ENCODE results near the gene MINDY3. TPM values are rescaled to one million over a fixed set of nuclear protein-coding genes. Genes with fewer than 3 reads are reported as not detected.
"Not testable (repeated sequence)": the region's sequence is repeated elsewhere in the genome, so short reads cannot be mapped to it uniquely, and the experiment has no call there.

MINDY3 gene
- total and polyA plus RNA-seq, 7 experiments from 2014 or later = 3.6 to 43.8 (median 29.1) TPM

DNA sequence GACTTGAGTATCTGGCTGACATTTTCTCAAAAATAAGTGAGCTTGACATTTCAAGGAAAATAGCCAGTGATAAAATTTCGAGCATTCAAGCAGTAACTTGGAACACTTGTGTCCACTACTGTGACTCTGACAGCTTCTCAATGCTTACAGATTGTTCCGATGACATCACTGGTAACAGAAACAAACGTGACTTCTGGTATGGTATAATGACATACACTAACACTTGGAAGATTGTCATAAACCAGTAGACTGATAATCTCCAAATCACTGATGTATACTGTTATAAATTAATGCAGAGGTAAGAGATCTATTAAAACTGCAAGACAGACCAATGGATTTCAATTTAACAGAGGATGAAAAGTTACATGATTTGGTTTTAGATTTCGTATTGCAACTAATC is 6.5 kb downstream of the MINDY3 start:
- ATAC-seq = no peak
- intact Hi-C loops (cut with micrococcal nuclease) = no loop called here
- no peaks in the 10 kb centered on the region for H3K27me3 ChIP-seq (ENCODE audit: control insufficient read depth in 2 of 2, insufficient read depth in 2 of 2, low read length in 2 of 2)
- peaks cover 0 to 4% (median 0%) of the 10 kb centered on the region in 3 experiments for H3K36me3 ChIP-seq (ENCODE audit: control insufficient read depth in 2 of 3, insufficient read depth in 3 of 3, low read length in 3 of 3)
- no peak overlapping the region for H3K27ac ChIP-seq (ENCODE audit: low read depth, low read length)
- POLR2A ChIA-PET = no interaction called here
- CTCF ChIA-PET = no interaction called here
- H3K9me3 ChIP-seq (ENCODE audit: control insufficient read depth in 2 of 3, low read length in 3 of 3) = peaks cover 0 to 7% (median 4%) of the 10 kb centered on the region in 3 experiments
- Mint-ChIP-seq H3K4me3 (peak overlapping the region in 1 of 10 donors; percentile 15), H3K27me3 (no peaks in the 10 kb centered on the region), H3K36me3 (peaks cover 22 to 65% (median 62%) of the 10 kb centered on the region in 5 donors), H3K4me1 (peaks cover 29 to 93% (median 85%) of the 10 kb centered on the region in 7 donors), H3K27ac (no peak overlapping the region), H3K9me3 (peaks cover 15 to 32% (median 20%) of the 10 kb centered on the region in 11 donors)
- H3K4me3 ChIP-seq (ENCODE audit: low read length) = no peak overlapping the region
- peaks cover under 1 to 8% of the 10 kb centered on the region in 2 donors for H3K4me1 ChIP-seq (ENCODE audit: control insufficient read depth in 2 of 2, insufficient read depth in 2 of 2, low read length in 2 of 2)
- no peak for DNase-seq

DNA sequence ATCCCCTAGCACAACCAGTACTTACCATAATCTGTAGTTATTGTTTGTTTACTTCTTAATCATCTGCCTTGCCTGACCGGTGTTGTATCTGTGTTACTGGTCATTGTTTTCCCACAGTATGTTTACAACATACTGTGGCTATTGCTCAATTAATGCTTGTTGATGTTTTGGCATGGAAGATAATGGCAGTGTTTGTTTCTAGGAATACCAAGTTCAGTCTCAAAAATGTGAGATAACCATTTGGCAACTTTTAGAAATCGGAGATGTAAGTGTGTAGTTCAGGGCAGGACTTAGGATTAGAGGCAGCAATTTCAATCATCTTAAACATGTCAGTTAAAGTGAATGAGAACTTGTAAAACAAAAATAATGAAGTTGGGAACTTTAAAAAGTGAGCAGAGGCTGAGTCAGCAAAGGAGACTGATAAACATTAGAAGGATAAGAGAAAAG is 8.2 kb downstream of the MINDY3 start:
- H3K4me3 Mint-ChIP-seq = no peak overlapping the region
- CTCF ChIA-PET = interaction anchor here (0.5 kb wide), 1 partner anchor 112 kb away, joined by 3 read pairs; no protein-coding TSS in a partner anchor
- peaks cover 0 to 7% (median 4%) of the 10 kb centered on the region in 3 experiments for H3K9me3 ChIP-seq (ENCODE audit: control insufficient read depth in 2 of 3, low read length in 3 of 3)

GRCh38 chr10:15850337-15850978 is 9.8 kb downstream of the MINDY3 start:
- H3K4me1 ChIP-seq (ENCODE audit: control insufficient read depth in 2 of 2, insufficient read depth in 2 of 2, low read length in 2 of 2); H3K27ac ChIP-seq (ENCODE audit: low read depth, low read length); H3K36me3 ChIP-seq (ENCODE audit: control insufficient read depth in 2 of 3, insufficient read depth in 3 of 3, low read length in 3 of 3); ATAC-seq; H3K27ac Mint-ChIP-seq; POLR2A ChIA-PET; intact Hi-C loops (cut with micrococcal nuclease); DNase-seq; CTCF ChIA-PET; H3K9me3 ChIP-seq (ENCODE audit: control insufficient read depth in 2 of 3, low read length in 3 of 3); H3K4me3 ChIP-seq (ENCODE audit: low read length); H3K27me3 Mint-ChIP-seq; H3K27me3 ChIP-seq (ENCODE audit: control insufficient read depth in 2 of 2, insufficient read depth in 2 of 2, low read length in 2 of 2): not testable (repeated sequence)
- H3K36me3 Mint-ChIP-seq = peaks cover 22 to 71% (median 58%) of the 10 kb centered on the region in 5 donors
- peaks cover 9 to 76% (median 64%) of the 10 kb centered on the region in 7 donors for H3K4me1 Mint-ChIP-seq
- peaks cover 15 to 32% (median 20%) of the 10 kb centered on the region in 11 donors for H3K9me3 Mint-ChIP-seq
- H3K4me3 Mint-ChIP-seq = peak overlapping the region in 2 of 10 donors; percentile 11 to 12

More for the DNA sequence above, 8.2 kb downstream of the MINDY3 start:
- Mint-ChIP-seq H3K27me3 (no peaks in the 10 kb centered on the region), H3K27ac (no peak overlapping the region), H3K9me3 (peaks cover 15 to 32% (median 20%) of the 10 kb centered on the region in 11 donors), H3K4me1 (peaks cover 16 to 84% (median 72%) of the 10 kb centered on the region in 7 donors), H3K36me3 (peaks cover 22 to 72% (median 62%) of the 10 kb centered on the region in 5 donors)
- intact Hi-C loops (cut with micrococcal nuclease) = no loop called here
- H3K27ac ChIP-seq (ENCODE audit: low read depth, low read length) = no peak overlapping the region
- H3K27me3 ChIP-seq (ENCODE audit: control insufficient read depth in 2 of 2, insufficient read depth in 2 of 2, low read length in 2 of 2) = no peaks in the 10 kb centered on the region
- H3K4me3 ChIP-seq (ENCODE audit: low read length) = no peak overlapping the region
- no peaks in the 10 kb centered on the region for H3K4me1 ChIP-seq (ENCODE audit: control insufficient read depth in 2 of 2, insufficient read depth in 2 of 2, low read length in 2 of 2)
- ATAC-seq (no peak), DNase-seq (no peak)
- H3K36me3 ChIP-seq (ENCODE audit: control insufficient read depth in 2 of 3, insufficient read depth in 3 of 3, low read length in 3 of 3) = peaks cover 0 to 7% (median 0%) of the 10 kb centered on the region in 3 experiments
- POLR2A ChIA-PET = no interaction called here

- peaks cover 15 to 32% (median 20%) of the 10 kb centered on the region in 11 donors for H3K9me3 Mint-ChIP-seq
- H3K27ac Mint-ChIP-seq = no peak overlapping the region
- ChIA-PET CTCF (no interaction called here), POLR2A (no interaction called here)
- H3K4me1 Mint-ChIP-seq = peaks cover 7 to 73% (median 54%) of the 10 kb centered on the region in 7 donors
- no peaks in the 10 kb centered on the region for H3K4me1 ChIP-seq (ENCODE audit: control insufficient read depth in 2 of 2, insufficient read depth in 2 of 2, low read length in 2 of 2)
- DNase-seq = no peak
- no peaks in the 10 kb centered on the region for H3K27me3 ChIP-seq (ENCODE audit: control insufficient read depth in 2 of 2, insufficient read depth in 2 of 2, low read length in 2 of 2)
- H3K27ac ChIP-seq (ENCODE audit: low read depth, low read length) = no peak overlapping the region
- ATAC-seq = no peak
- peaks cover 22 to 62% (median 51%) of the 10 kb centered on the region in 5 donors for H3K36me3 Mint-ChIP-seq
- H3K9me3 ChIP-seq (ENCODE audit: control insufficient read depth in 2 of 3, low read length in 3 of 3) = peaks cover 0 to 7% (median 4%) of the 10 kb centered on the region in 3 experiments
- no peaks in the 10 kb centered on the region for H3K27me3 Mint-ChIP-seq
- intact Hi-C loops (cut with micrococcal nuclease) = no loop called here
- H3K4me3 ChIP-seq (ENCODE audit: low read length) = no peak overlapping the region
- peaks cover 0 to 7% (median 0%) of the 10 kb centered on the region in 3 experiments for H3K36me3 ChIP-seq (ENCODE audit: control insufficient read depth in 2 of 3, insufficient read depth in 3 of 3, low read length in 3 of 3)
- peak overlapping the region in 1 of 10 donors; percentile 41 for H3K4me3 Mint-ChIP-seq
Measured at GRCh38 chr10:15849316-15849715, 11.0 kb downstream of the MINDY3 start.

GRCh38 chr10:15847481-15847880 is 12.8 kb downstream of the MINDY3 start:
- H3K4me1 Mint-ChIP-seq = peaks cover 22 to 75% (median 56%) of the 10 kb centered on the region in 7 donors

DNA sequence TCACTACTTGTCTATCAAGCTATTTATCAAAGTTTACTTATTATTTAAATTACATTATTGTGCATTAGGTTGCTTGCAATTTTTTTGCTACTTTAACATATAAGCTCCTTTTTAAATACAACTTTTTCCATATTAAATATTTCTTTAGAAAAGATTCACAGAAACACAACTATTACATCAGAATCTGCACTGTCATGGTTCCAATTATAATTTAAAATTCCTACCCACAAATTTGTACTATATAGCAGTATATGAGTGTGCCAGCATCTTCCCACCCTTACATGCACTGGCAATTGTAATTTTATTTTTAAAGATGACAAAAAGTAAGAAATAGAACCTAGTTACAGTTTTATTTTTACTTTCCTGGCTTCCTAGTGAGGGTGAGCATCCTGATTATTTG is 15.8 kb downstream of the MINDY3 start:
- intact Hi-C loops (cut with micrococcal nuclease) = no loop called here
- Histone ChIP-seq H3K27ac (ENCODE audit: low read depth, low read length) (no peak overlapping the region), H3K9me3 (ENCODE audit: control insufficient read depth in 2 of 3, low read length in 3 of 3) (no peaks in the 10 kb centered on the region), H3K4me3 (ENCODE audit: low read length) (no peak overlapping the region), H3K27me3 (ENCODE audit: control insufficient read depth in 2 of 2, insufficient read depth in 2 of 2, low read length in 2 of 2) (no peaks in the 10 kb centered on the region), H3K4me1 (ENCODE audit: control insufficient read depth in 2 of 2, insufficient read depth in 2 of 2, low read length in 2 of 2) (no peaks in the 10 kb centered on the region), H3K36me3 (ENCODE audit: control insufficient read depth in 2 of 3, insufficient read depth in 3 of 3, low read length in 3 of 3) (peaks cover 0 to 19% (median 0%) of the 10 kb centered on the region in 3 experiments)
- Mint-ChIP-seq H3K27me3 (no peaks in the 10 kb centered on the region), H3K9me3 (peaks cover 0 to 7% (median 0%) of the 10 kb centered on the region in 11 donors), H3K4me1 (peaks cover 11 to 47% (median 37%) of the 10 kb centered on the region in 7 donors), H3K4me3 (no peak overlapping the region), H3K36me3 (peaks cover 0 to 43% (median 10%) of the 10 kb centered on the region in 5 donors), H3K27ac (no peak overlapping the region)
- CTCF ChIA-PET = no interaction called here
- POLR2A ChIA-PET = no interaction called here
- no peak for ATAC-seq
- DNase-seq = no peak

More at GRCh38 chr10:15847481-15847880, 12.8 kb downstream of the MINDY3 start:
- no peak overlapping the region for H3K4me3 ChIP-seq (ENCODE audit: low read length)
- ChIA-PET POLR2A (interaction anchor here (1.0 kb wide), 1 partner anchor 10 kb away, joined by 3 read pairs; no protein-coding TSS in a partner anchor), CTCF (no interaction called here)
- H3K36me3 Mint-ChIP-seq = peaks cover 18 to 64% (median 37%) of the 10 kb centered on the region in 5 donors
- peaks cover 0 to 15% (median 0%) of the 10 kb centered on the region in 3 experiments for H3K36me3 ChIP-seq (ENCODE audit: control insufficient read depth in 2 of 3, insufficient read depth in 3 of 3, low read length in 3 of 3)
- no peak overlapping the region for H3K4me3 Mint-ChIP-seq
- no peak overlapping the region for H3K27ac Mint-ChIP-seq
- H3K27me3 Mint-ChIP-seq = no peaks in the 10 kb centered on the region
- peaks cover 0 to 7% (median 4%) of the 10 kb centered on the region in 3 experiments for H3K9me3 ChIP-seq (ENCODE audit: control insufficient read depth in 2 of 3, low read length in 3 of 3)
- H3K27ac ChIP-seq (ENCODE audit: low read depth, low read length) = no peak overlapping the region
- ATAC-seq (no peak), DNase-seq (no peak)
- no peaks in the 10 kb centered on the region for H3K4me1 ChIP-seq (ENCODE audit: control insufficient read depth in 2 of 2, insufficient read depth in 2 of 2, low read length in 2 of 2)
- no peaks in the 10 kb centered on the region for H3K27me3 ChIP-seq (ENCODE audit: control insufficient read depth in 2 of 2, insufficient read depth in 2 of 2, low read length in 2 of 2)
- H3K9me3 Mint-ChIP-seq = peaks cover 11 to 32% (median 20%) of the 10 kb centered on the region in 11 donors
- intact Hi-C loops (cut with micrococcal nuclease) = no loop called here
